ENCODE data around the gene MN1. TPM values are rescaled to one million over a fixed set of nuclear protein-coding genes. Genes with fewer than 3 reads are reported as not detected.

MN1 gene
- total RNA-seq, 1 donor: 6.2 TPM

DNA sequence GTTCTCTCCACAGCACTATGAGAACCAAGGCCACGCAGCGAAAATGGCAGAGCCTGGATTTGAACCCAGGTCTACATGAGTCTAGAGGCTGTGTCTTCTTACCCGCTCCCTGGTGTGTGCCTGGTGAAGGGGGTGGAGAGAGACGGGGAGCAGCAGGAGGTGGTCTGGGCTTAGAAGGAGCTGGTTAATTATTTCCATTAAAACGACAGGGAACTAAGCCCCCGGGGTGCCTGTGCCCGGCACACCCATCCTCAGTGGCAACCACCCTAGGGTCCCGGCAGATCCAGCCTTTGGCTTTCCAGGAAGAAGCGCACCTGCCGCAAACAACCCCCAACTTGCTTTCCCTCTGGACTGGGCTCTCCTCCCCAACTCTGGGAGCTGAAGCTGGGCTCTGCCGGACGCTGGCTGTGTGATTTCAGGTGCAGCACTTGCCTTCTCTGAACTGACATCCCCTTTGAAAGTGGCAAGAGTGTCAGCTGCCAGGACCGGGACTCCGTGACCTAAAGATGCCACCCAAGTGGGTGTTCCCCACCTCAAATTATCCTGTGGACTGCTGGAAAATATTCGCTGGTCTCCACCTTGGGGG is 35.8 kb downstream of the MN1 start:
- Histone ChIP-seq H3K4me2 (ENCODE audit: insufficient read depth, low read length) (no peak overlapping the region), H3K4me3 (ENCODE audit: insufficient read depth, low read length) (no peak overlapping the region), H3K36me3 (ENCODE audit: insufficient read depth, low read length) (no peaks in the 10 kb centered on the region), H3K27me3 (ENCODE audit: insufficient read depth, low read length) (peaks cover 4% of the 10 kb centered on the region), H3K79me2 (ENCODE audit: insufficient read depth, low read length) (no peaks in the 10 kb centered on the region), H2AFZ (ENCODE audit: low read length) (no peak overlapping the region), H3K9me3 (ENCODE audit: low read depth, low read length) (no peaks in the 10 kb centered on the region), H3K4me1 (ENCODE audit: insufficient read depth, low read length) (no peaks in the 10 kb centered on the region), H4K20me1 (ENCODE audit: insufficient read depth, low read length) (no peaks in the 10 kb centered on the region), H3K27ac (ENCODE audit: low read depth, low read length) (no peak overlapping the region)
- peak; percentile 59 for DNase-seq (ENCODE audit: insufficient read length, low spot score, missing footprints)
- TF ChIP-seq, protein P1, sequence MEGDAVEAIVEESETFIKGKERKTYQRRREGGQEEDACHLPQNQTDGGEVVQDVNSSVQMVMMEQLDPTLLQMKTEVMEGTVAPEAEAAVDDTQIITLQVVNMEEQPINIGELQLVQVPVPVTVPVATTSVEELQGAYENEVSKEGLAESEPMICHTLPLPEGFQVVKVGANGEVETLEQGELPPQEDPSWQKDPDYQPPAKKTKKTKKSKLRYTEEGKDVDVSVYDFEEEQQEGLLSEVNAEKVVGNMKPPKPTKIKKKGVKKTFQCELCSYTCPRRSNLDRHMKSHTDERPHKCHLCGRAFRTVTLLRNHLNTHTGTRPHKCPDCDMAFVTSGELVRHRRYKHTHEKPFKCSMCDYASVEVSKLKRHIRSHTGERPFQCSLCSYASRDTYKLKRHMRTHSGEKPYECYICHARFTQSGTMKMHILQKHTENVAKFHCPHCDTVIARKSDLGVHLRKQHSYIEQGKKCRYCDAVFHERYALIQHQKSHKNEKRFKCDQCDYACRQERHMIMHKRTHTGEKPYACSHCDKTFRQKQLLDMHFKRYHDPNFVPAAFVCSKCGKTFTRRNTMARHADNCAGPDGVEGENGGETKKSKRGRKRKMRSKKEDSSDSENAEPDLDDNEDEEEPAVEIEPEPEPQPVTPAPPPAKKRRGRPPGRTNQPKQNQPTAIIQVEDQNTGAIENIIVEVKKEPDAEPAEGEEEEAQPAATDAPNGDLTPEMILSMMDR (IDR thresholded peaks at IDR 0.05; ENCODE audit: extremely low read depth, low read depth, low read length): no peak

DNA sequence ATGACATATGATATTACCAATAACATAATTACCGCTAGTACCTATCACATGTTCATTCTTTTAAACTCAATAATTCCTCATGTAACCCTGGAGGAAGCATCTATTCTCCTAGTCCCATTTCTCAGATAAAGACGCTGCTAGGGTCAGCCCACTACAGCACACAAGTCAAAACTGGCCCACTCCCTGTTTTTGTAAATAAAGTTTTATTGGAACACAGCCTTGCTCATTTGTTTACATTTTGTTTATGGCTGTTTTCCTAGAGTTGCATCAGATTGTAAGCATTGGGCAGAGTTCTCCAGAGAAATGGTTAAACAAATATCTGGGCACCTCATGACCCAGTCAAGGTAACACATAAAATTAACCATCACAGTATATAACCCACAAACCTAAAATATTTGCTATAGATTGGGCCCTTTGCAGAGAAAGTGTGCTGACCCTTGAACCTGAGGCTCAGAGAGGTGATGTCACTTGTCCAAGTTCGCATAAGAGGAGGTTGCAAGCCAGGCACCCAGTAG is 36.8 kb downstream of the MN1 start:
- H4K20me1 ChIP-seq (ENCODE audit: insufficient read depth, low read length): no peaks in the 10 kb centered on the region
- H3K36me3 ChIP-seq (ENCODE audit: insufficient read depth, low read length): no peaks in the 10 kb centered on the region
- no peak overlapping the region for H3K4me2 ChIP-seq (ENCODE audit: insufficient read depth, low read length)
- no peak overlapping the region for H2AFZ ChIP-seq (ENCODE audit: low read length)
- TF ChIP-seq, protein P1 (IDR thresholded peaks at IDR 0.05; ENCODE audit: extremely low read depth, low read depth, low read length): no peak
- no peak for DNase-seq (ENCODE audit: insufficient read length, low spot score, missing footprints)
- H3K9me3 ChIP-seq (ENCODE audit: low read depth, low read length): no peaks in the 10 kb centered on the region
- H3K4me1 ChIP-seq (ENCODE audit: insufficient read depth, low read length): no peaks in the 10 kb centered on the region
- no peak overlapping the region for H3K27ac ChIP-seq (ENCODE audit: low read depth, low read length)
- H3K27me3 ChIP-seq (ENCODE audit: insufficient read depth, low read length): peaks cover 2% of the 10 kb centered on the region
- H3K4me3 ChIP-seq (ENCODE audit: insufficient read depth, low read length): no peak overlapping the region
- H3K79me2 ChIP-seq (ENCODE audit: insufficient read depth, low read length): no peaks in the 10 kb centered on the region

DNA sequence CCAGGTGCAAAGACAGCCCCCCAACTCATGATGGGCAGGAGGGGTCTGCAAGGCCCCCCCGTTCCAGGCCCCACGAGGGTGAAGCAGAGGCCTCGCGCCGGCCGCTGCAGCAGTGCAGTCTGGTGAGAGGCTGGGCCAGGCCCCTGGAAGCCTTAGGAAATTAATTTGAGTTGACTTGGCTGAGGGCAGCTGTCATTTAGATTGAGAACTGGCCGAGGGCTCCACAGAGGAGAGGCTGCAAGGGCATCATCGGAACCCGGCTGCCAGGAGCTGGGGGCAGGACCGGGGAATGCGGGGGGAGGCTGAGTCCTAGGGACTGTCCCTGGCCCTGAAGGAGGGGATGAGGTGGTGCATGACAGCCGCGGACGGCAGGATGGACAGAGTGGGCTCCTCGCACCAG is 39.9 kb downstream of the MN1 start:
- H4K20me1 ChIP-seq (ENCODE audit: insufficient read depth, low read length): no peaks in the 10 kb centered on the region
- H3K4me2 ChIP-seq (ENCODE audit: insufficient read depth, low read length): no peak overlapping the region
- no peaks in the 10 kb centered on the region for H3K79me2 ChIP-seq (ENCODE audit: insufficient read depth, low read length)

DNA sequence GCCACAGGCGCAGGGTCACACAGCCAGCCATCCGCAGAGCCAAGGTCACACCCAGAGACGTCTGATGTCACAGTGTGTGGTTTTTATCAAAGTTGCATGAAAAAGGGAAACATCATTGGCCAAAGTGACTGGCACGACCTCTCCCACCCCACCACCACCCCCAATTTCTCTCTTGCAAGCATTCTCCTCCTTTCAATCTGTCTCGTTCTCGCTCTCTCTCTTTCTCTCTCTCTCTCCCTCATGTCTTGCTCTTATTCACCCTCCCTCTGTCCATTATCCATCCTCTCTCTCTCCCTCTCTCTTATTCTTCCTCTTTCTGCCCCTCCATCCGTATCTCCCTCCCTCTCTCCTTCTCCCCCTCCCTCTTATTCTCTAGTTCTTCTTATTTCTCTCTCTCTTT is 40.6 kb downstream of the MN1 start:
- Histone ChIP-seq H3K4me1 (ENCODE audit: insufficient read depth, low read length) (no peaks in the 10 kb centered on the region), H3K27me3 (ENCODE audit: insufficient read depth, low read length) (peaks cover 2% of the 10 kb centered on the region), H3K4me3 (ENCODE audit: insufficient read depth, low read length) (no peak overlapping the region), H3K4me2 (ENCODE audit: insufficient read depth, low read length) (no peak overlapping the region), H3K79me2 (ENCODE audit: insufficient read depth, low read length) (no peaks in the 10 kb centered on the region), H3K36me3 (ENCODE audit: insufficient read depth, low read length) (no peaks in the 10 kb centered on the region), H4K20me1 (ENCODE audit: insufficient read depth, low read length) (no peaks in the 10 kb centered on the region), H2AFZ (ENCODE audit: low read length) (no peak overlapping the region), H3K9me3 (ENCODE audit: low read depth, low read length) (no peaks in the 10 kb centered on the region), H3K27ac (ENCODE audit: low read depth, low read length) (no peak overlapping the region)
- TF ChIP-seq, protein P1 (IDR thresholded peaks at IDR 0.05; ENCODE audit: extremely low read depth, low read depth, low read length): no peak
- DNase-seq (ENCODE audit: insufficient read length, low spot score, missing footprints): peak; percentile 32

More for the DNA sequence above, 39.9 kb downstream of the MN1 start:
- Histone ChIP-seq H3K9me3 (ENCODE audit: low read depth, low read length) (no peaks in the 10 kb centered on the region), H3K4me1 (ENCODE audit: insufficient read depth, low read length) (no peaks in the 10 kb centered on the region), H2AFZ (ENCODE audit: low read length) (no peak overlapping the region), H3K27me3 (ENCODE audit: insufficient read depth, low read length) (peaks cover 2% of the 10 kb centered on the region), H3K4me3 (ENCODE audit: insufficient read depth, low read length) (no peak overlapping the region), H3K27ac (ENCODE audit: low read depth, low read length) (no peak overlapping the region), H3K36me3 (ENCODE audit: insufficient read depth, low read length) (no peaks in the 10 kb centered on the region)
- TF ChIP-seq, protein P1 (IDR thresholded peaks at IDR 0.05; ENCODE audit: extremely low read depth, low read depth, low read length): no peak
- DNase-seq (ENCODE audit: insufficient read length, low spot score, missing footprints): peak; percentile 66

Data from osteoblast (primary cell).